ENCODE results near the gene EPB41L3.
"Not testable (repeated sequence)": the region's sequence is repeated elsewhere in the genome, so short reads cannot be mapped to it uniquely, and the experiment has no call there.

EPB41L3 gene

DNA sequence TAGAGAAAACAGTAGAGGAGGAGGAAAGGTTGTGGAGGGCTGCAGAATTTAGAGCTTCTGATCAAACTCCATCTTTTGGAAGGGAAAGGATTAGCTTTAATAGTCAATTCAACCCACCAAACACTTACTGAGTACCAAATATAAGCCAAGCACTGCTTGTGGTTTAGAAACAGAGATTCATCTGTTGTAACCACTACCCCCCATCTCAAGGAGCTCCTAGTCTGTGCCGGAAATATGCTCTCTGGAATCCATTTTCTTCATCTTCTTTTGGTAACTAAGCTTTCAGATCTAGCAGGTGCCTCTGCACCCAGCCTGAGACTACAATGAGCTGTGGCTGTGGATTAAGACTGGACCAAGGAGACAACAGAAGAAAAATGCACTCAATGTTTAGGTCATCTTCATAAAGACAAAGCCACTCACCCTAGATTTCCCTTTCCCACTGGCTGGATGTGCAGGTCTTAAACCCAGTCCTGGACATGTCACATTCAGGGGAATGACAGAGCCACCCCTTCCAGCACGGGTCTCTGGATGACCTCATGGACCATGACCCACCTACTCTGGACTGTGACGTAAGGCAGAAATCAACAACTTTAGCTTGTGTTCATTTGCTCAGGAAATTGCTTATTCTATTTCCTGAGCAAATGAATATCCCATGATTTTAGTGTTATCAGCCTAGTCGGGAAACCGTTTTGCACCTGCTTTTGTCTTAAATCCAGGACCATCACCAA, 52.9 kb downstream of the EPB41L3 start:
- no peak for DNase-seq

DNA sequence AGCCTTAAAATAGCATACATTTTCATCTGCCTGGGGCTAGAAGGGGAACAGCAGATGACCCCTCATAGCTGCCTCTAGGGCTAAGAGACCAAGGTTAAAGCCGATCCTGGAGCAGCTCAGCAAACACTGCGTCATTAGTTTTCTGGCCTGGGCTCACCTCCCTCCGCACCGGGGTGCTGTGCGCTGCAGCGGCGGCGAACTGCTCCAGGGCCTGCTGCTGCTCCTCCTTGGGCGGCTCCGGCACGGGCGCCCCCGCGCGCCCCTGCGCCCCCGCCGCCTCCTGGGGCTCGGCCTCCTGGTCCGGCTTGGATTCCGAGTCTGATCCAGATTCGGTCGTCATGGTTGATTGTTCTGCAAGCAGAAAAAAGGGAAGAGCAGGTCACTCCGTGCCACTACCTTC, 55.0 kb downstream of the EPB41L3 start:
- no peak for DNase-seq

GRCh38 chr18:5488044-5488443, 55.8 kb downstream of the EPB41L3 start:
- not testable (repeated sequence) for DNase-seq

GRCh38 chr18:5484526-5484925, 59.3 kb downstream of the EPB41L3 start:
- no peak for DNase-seq

GRCh38 chr18:5481621-5482020, 62.2 kb downstream of the EPB41L3 start:
- DNase-seq = no peak

DNA sequence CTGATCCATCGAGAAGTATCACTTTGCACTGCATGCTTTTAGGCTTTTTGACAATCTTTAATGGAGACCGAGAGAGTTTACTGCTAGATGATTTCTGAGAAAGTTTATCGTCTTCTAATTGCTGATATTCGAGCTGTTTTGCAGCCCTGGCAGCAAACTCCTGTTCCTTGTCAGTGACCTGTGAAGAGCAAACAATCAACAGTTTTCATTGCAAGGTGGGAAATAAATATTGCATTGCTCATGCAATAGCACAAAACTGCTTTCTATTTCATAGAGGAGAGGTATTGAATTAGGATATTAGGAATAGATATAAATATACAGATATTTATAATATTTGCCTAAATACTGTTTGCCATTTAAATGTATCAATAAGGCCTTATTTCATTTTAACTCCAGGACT, 65.5 kb downstream of the EPB41L3 start:
- DNase-seq = no peak

- DNase-seq = no peak
These were observed 66.6 kb downstream of the EPB41L3 start for GRCh38 chr18:5476961-5477800.

- DNase-seq = no peak
These were observed 68.5 kb downstream of the EPB41L3 start for GRCh38 chr18:5475267-5475666.

- DNase-seq = no peak
These were observed 74.5 kb downstream of the EPB41L3 start for GRCh38 chr18:5469340-5469739.

DNA sequence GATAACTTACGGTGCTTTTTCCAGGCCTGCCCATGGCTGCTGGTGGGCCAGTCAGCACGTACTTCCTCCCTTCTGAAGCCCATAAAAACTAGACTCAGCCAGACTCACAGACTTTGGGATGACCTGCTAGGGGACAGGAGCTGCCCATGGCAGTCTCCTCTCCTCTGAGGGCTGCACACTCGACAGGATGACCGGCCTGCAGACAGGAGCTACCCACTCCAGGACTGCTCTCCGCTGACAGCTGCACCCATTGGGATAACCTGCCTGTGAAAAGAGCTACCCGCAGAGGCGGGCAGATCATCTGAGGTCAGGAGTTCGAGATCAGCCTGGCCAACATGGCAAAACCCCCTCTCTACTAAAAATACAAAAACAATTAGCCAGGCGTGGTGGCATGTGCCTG, 75.4 kb downstream of the EPB41L3 start:
- DNase-seq = no peak

GRCh38 chr18:5467671-5468070, 76.1 kb downstream of the EPB41L3 start:
- DNase-seq = no peak

- peak in 1 of 5 experiments; percentile 19 for DNase-seq
These were observed 77.5 kb downstream of the EPB41L3 start for GRCh38 chr18:5466256-5466655.

DNA sequence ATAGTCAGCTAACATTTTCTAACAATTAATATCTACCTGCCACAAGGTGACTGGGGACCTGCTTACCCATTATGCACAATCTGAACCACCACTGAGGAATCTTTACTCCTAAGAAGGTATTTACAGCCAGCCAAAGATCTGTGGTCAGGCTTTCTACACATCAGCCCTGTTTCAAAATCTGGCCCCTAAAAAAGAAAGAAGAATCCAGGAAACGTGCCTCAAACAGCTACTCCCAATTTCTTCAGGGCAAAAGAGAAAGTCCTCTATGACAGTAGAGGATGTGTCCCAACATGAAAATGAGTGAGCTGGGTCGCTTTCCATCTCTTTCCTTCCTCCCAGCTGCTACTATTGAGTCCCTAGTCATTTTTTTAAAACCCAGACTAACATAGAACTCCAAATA, 79.5 kb downstream of the EPB41L3 start:
- DNase-seq = no peak

GRCh38 chr18:5463831-5464230, 80.0 kb downstream of the EPB41L3 start:
- DNase-seq = no peak

DNA sequence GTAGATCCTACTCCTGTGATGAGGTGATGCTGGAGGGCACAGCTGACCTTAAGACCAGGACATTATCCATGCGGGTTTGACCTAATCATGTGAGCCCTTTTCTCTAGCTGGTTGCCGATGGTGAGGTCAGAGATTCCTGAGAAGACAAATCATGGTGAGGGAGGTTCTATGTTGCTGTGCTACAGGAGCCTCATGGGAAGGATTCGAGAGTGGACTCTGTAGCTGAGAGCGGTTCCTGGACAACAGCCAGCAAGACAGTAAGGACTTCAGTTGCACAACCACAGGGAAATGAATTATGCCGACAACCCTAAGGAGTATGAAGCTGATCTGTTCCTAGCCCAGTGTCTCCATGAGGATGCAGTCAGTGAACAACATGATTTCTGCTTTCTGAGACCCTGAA, 80.4 kb downstream of the EPB41L3 start:
- DNase-seq = no peak

DNA sequence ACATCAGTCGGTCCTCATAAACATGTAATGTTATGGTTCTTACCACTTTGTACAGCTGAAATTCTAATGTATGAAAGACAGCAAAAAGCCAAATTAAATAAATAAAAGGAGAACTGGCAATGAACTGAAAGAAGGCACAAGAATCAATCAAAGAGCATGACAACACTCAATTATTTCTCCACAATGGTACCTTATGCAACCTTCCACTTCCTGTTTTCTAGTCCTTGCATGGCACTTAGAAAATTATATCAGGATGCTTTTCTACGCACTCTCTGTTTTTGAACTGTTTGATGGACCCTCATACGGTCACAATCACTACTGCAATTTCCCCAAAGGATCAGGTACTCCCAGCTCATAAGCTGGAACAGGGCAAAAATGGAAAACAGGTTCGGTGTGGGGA, 81.6 kb downstream of the EPB41L3 start:
- no peak for DNase-seq

GRCh38 chr18:5461041-5461440, 82.8 kb downstream of the EPB41L3 start:
- no peak for DNase-seq

- DNase-seq = peak in 1 of 5 experiments; percentile 29
These were observed 86.3 kb downstream of the EPB41L3 start for GRCh38 chr18:5457462-5457957.

DNA sequence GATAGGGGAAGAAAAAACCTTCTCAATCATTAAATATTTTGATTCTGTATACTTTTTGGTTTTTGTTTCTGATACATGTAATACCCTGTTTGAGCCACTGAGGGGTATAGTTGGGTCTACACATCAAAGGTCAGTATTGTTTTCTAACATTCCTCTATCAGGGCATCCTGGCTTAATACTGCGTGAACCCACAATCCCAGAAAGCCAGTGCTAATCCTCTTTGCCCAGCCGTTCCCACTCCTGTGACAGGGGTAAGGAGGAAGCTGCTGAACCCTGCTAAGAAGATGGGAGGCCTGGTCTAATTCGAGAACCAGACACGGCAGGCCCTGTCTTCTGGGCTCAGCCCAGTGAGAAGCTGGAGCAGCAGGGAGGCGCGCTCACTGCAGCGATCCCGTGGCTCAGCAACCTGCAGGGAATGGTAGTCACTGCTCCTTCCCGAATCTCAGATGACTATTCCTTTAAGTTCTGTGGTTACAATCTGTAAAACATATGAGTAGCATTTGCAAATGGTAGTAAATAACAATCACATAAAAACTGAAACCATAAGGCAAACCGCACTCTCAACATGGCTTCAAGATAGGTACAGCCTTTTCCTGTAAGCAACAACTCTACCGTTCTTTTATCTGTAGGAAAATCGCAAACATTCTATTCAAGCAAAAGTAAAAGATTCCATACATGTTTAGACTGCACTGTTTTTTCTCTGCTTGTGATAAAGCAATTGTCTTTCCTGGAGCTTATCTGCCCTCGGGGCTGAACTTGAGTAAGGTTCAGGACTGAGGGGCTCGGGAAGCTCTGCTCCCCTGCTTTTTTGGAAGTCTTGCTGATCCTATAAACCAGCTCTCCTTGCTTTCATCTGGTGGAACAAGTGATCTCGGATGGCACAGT, 87.0 kb downstream of the EPB41L3 start:
- DNase-seq = peak in 2 of 5 experiments; percentile 4 to 68

GRCh38 chr18:5455674-5456073, 88.1 kb downstream of the EPB41L3 start:
- DNase-seq = peak in 2 of 5 experiments; percentile 56 to 67

DNA sequence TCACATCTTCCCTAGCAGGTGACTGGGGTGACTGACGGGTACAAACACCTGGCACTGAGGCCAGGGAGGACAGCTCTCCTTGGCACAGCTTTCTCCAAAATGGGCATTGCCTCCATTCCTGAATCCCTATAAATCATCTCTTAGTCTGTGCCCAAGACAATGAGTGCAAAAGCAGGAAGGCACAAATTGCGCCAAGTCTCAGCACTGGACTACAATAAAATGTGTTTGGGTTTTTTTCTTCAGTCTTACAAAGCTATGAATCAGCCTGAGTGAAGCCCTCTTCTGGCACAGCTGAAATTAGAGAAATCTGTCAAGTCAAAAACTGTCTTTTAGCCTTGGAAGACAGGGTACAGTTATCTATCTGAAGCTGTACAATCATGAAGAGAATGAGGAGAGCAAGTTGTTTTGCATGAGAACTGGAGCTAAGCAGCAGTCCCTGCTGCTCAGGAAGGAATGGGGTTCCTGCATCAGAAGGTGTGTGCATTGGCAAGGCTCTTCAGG, 90.8 kb downstream of the EPB41L3 start:
- DNase-seq = no peak

DNA sequence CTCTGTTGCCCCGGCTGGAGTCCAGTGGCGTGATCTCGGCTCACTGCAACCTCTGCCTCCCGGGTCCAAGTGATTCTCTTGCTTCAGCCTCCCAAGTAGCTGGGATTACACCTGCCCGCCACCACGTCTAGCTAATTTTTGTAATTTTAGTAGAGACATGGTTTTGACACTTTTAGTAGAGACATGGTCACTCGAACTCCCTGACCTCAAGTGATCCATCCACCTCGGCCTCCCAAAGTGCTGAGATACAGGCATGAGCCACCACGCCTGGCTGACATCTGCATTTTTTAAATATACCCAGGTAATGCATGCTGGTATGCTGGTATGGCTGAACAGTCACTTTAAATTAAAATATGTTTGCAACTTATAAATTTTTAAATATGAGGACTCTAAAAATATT, 91.9 kb downstream of the EPB41L3 start:
- no peak for DNase-seq

DNA sequence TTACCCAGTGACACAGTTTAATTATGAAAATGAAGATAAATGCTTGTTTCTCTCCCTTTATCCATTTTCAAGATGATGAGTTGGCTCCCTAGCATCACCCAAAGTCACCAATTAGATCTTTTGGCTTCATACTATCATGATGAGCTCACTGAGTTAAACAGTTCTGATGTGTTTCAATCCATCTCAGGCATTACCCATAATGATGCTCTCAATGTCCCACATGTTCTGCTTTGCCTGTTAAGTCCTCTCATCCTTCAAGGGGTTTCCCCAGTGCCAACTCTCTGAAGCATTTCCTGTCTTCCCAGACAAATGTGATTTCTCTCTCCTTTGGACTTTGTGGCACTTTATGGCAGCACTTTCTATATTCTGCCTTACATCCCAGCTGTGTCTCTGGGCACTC, 92.6 kb downstream of the EPB41L3 start:
- no peak for DNase-seq

Measured in T-helper 2 cell (primary cell).